NCI-H526 (cell line): ENCODE data around the gene BBS12.
A peak's percentile ranks its signal among the peaks of the same experiment; 100 is the strongest.
"Not testable (repeated sequence)": the region's sequence is repeated elsewhere in the genome, so short reads cannot be mapped to it uniquely, and the experiment has no call there.

Experiments
- DNase-seq, 2 experiments: peaks; one replicate each; lab custom pipeline; 2025; lab: John Stamatoyannopoulos, UW

Gene BBS12

GRCh38 chr4:122765692-122766352, 33.3 kb downstream of the BBS12 start:
- no peak for DNase-seq

GRCh38 chr4:122766353-122766705, 33.8 kb downstream of the BBS12 start:
- no peak for DNase-seq

GRCh38 chr4:122766950-122767349, 34.4 kb downstream of the BBS12 start:
- no peak for DNase-seq

GRCh38 chr4:122771724-122772123, 39.2 kb downstream of the BBS12 start:
- no peak for DNase-seq

- DNase-seq = no peak
Measured at GRCh38 chr4:122772311-122772710, 39.8 kb downstream of the BBS12 start.

- peak; percentile 70 to 71 for DNase-seq
Measured at GRCh38 chr4:122772986-122773385, 40.5 kb downstream of the BBS12 start.

- DNase-seq = no peak
Measured at GRCh38 chr4:122775039-122775438, 42.5 kb downstream of the BBS12 start.

- no peak for DNase-seq
Measured at GRCh38 chr4:122775987-122776836, 43.7 kb downstream of the BBS12 start.

- DNase-seq = peak in 1 of 2 experiments; percentile 8
Measured at GRCh38 chr4:122776916-122777315, 44.4 kb downstream of the BBS12 start.

GRCh38 chr4:122777846-122778673, 45.6 kb downstream of the BBS12 start:
- no peak for DNase-seq

- no peak for DNase-seq
Measured at GRCh38 chr4:122781486-122781885, 49.0 kb downstream of the BBS12 start.

- peak in 1 of 2 experiments; percentile 5 for DNase-seq
Measured at GRCh38 chr4:122783301-122784215, 51.1 kb downstream of the BBS12 start.

- no peak for DNase-seq
Measured at GRCh38 chr4:122784261-122784660, 51.8 kb downstream of the BBS12 start.

GRCh38 chr4:122785099-122785498, 52.6 kb downstream of the BBS12 start:
- no peak for DNase-seq

GRCh38 chr4:122786296-122786695, 53.8 kb downstream of the BBS12 start:
- not testable (repeated sequence) for DNase-seq

GRCh38 chr4:122786920-122787319, 54.4 kb downstream of the BBS12 start:
- not testable (repeated sequence) for DNase-seq

- no peak for DNase-seq
Measured at GRCh38 chr4:122787940-122788339, 55.4 kb downstream of the BBS12 start.

- DNase-seq = no peak
Measured at GRCh38 chr4:122788935-122789334, 56.4 kb downstream of the BBS12 start.

GRCh38 chr4:122793811-122794210, 61.3 kb downstream of the BBS12 start:
- no peak for DNase-seq
